Trophoblast cell (in vitro differentiated cells and primary cell): ENCODE results near the gene KIRREL3.
"Not testable (repeated sequence)": the region's sequence is repeated elsewhere in the genome, so short reads cannot be mapped to it uniquely, and the experiment has no call there.

Experiments
- DNase-seq, 2 donors: peaks; one replicate each; pipeline ENCODE4 v3.0.0-alpha.2; 2016
- H2AFZ ChIP-seq: 2 replicates; pipeline ENCODE4 v1.6.1; 2013; ENCODE audit warnings: low read length, moderate library complexity, mild to moderate bottlenecking; ENCODE audit not compliant: insufficient read depth, poor library complexity
- H2AK5ac ChIP-seq: 2 replicates; pipeline ENCODE4 v1.6.1; 2013; ENCODE audit warnings: mild to moderate bottlenecking, low read length
- H2BK120ac ChIP-seq: 2 replicates; pipeline ENCODE4 v1.6.1; 2013; ENCODE audit warnings: low read length, mild to moderate bottlenecking, moderate library complexity; ENCODE audit not compliant: insufficient read depth, poor library complexity
- H2BK12ac ChIP-seq: 2 replicates; pipeline ENCODE4 v1.6.1; 2013; ENCODE audit warnings: mild to moderate bottlenecking, low read length, moderate library complexity
- H2BK5ac ChIP-seq: 2 replicates; pipeline ENCODE4 v1.6.1; 2013; ENCODE audit warnings: low read length, low read depth, moderate library complexity, mild to moderate bottlenecking; ENCODE audit not compliant: poor library complexity
- H3K14ac ChIP-seq: 2 replicates; pipeline ENCODE4 v1.6.1; 2013; ENCODE audit warnings: mild to moderate bottlenecking, low read length
- H3K18ac ChIP-seq: 2 replicates; pipeline ENCODE4 v1.6.1; 2013; ENCODE audit warnings: mild to moderate bottlenecking, low read length
- H3K23ac ChIP-seq: 2 replicates; pipeline ENCODE4 v1.6.1; 2013; ENCODE audit warnings: low read length
- H3K27ac ChIP-seq: 2 replicates; pipeline ENCODE4 v1.5.1; 2013; ENCODE audit warnings: low read depth, mild to moderate bottlenecking, inconsistent platforms, low read length, moderate library complexity
- H3K27me3 ChIP-seq: 2 replicates; pipeline ENCODE4 v1.6.1; 2013; ENCODE audit warnings: inconsistent platforms, mild to moderate bottlenecking, low read length, moderate library complexity; ENCODE audit not compliant: insufficient read depth
- H3K36me3 ChIP-seq, 2 experiments: 1 replicate in 1 of 2; 2 replicates in 1 of 2; pipeline ENCODE4 v1.6.1; 2013; ENCODE audit warnings: low read length in 2 of 2, mild to moderate bottlenecking in 2 of 2, moderate library complexity in 1 of 2; ENCODE audit not compliant: insufficient read depth in 2 of 2, control insufficient read depth in 1 of 2
- H3K4ac ChIP-seq: 2 replicates; pipeline ENCODE4 v1.6.1; 2013; ENCODE audit warnings: low read depth, mild to moderate bottlenecking, low read length, moderate library complexity
- H3K4me1 ChIP-seq, 2 experiments: 1 replicate in 1 of 2; 2 replicates in 1 of 2; pipeline ENCODE4 v1.6.1; 2013; ENCODE audit warnings: low read length in 2 of 2, mild to moderate bottlenecking in 2 of 2, moderate library complexity in 1 of 2; ENCODE audit not compliant: insufficient read depth in 2 of 2, control insufficient read depth in 1 of 2
- H3K4me2 ChIP-seq: 2 replicates; pipeline ENCODE4 v1.6.1; 2013; ENCODE audit warnings: inconsistent platforms, mild to moderate bottlenecking, low read length, moderate library complexity
- H3K4me3 ChIP-seq: 2 replicates; pipeline ENCODE4 v1.5.1; 2013; ENCODE audit warnings: mild to moderate bottlenecking, low read depth, low read length, inconsistent platforms
- H3K79me1 ChIP-seq: one replicate; pipeline ENCODE4 v1.6.1; 2013; ENCODE audit warnings: low read length
- H3K79me2 ChIP-seq: 2 replicates; pipeline ENCODE4 v1.6.1; 2013; ENCODE audit warnings: low read length, mild to moderate bottlenecking; ENCODE audit not compliant: control insufficient read depth, insufficient read depth, poor library complexity
- H3K9ac ChIP-seq: 2 replicates; pipeline ENCODE4 v1.6.1; 2013; ENCODE audit warnings: mild to moderate bottlenecking, low read length
- H3K9me3 ChIP-seq: 2 replicates; pipeline ENCODE4 v1.6.1; 2013; ENCODE audit warnings: low read depth, mild to moderate bottlenecking, control low read depth, inconsistent platforms, low read length; ENCODE audit not compliant: insufficient read depth
- H4K12ac ChIP-seq: 2 replicates; pipeline ENCODE4 v1.6.1; 2013; ENCODE audit warnings: low read depth, mild to moderate bottlenecking, low read length, moderate library complexity
- H4K8ac ChIP-seq: 2 replicates; pipeline ENCODE4 v1.6.1; 2013; ENCODE audit warnings: low read depth, mild to moderate bottlenecking, low read length, moderate library complexity
- H4K91ac ChIP-seq: one replicate; pipeline ENCODE4 v1.6.1; 2013; ENCODE audit warnings: low read depth, mild to moderate bottlenecking, low read length, moderate library complexity
- WGBS: extraction: QIAGEN DNeasy Blood & Tissue Kit; methylation state at CpG from one replicate; pipeline ENCODE4 v1.1.7; 2013; ENCODE audit warnings: missing lambda C conversion rate; ENCODE audit not compliant: insufficient read length, insufficient coverage; ENCODE audit errors: extremely low coverage; 5-methylcytosine and 5-hydroxymethylcytosine counted together

Gene KIRREL3

GRCh38 chr11:126390272-126390867 is 610.2 kb downstream of the KIRREL3 start:
- no CpG with 5 or more reads among the region's 5 CpGs for WGBS
- Histone ChIP-seq H2AFZ (no peak overlapping the region), H3K9ac (no peak overlapping the region), H3K4me1 (peaks cover 0 to 7% of the 10 kb centered on the region in 2 experiments), H2BK12ac (no peak overlapping the region), H3K4ac (no peak overlapping the region), H3K9me3 (peaks cover 1% of the 10 kb centered on the region), H2BK5ac (no peak overlapping the region), H4K12ac (no peak overlapping the region), H3K36me3 (peaks cover 0 to 2% of the 10 kb centered on the region in 2 experiments), H2BK120ac (no peak overlapping the region), H3K18ac (no peak overlapping the region), H4K8ac (no peak overlapping the region), H3K14ac (no peak overlapping the region), H4K91ac (no peak overlapping the region), H3K4me2 (no peak overlapping the region), H2AK5ac (no peak overlapping the region), H3K27me3 (no peaks in the 10 kb centered on the region), H3K79me1 (no peaks in the 10 kb centered on the region), H3K27ac (no peak overlapping the region), H3K23ac (no peak overlapping the region), H3K79me2 (no peaks in the 10 kb centered on the region), H3K4me3 (no peak overlapping the region)
- no peak for DNase-seq

GRCh38 chr11:126387857-126388256 is 612.7 kb downstream of the KIRREL3 start:
- no peak overlapping the region for H3K4ac ChIP-seq
- no peak overlapping the region for H4K12ac ChIP-seq
- no peak overlapping the region for H4K8ac ChIP-seq
- no peak overlapping the region for H3K27ac ChIP-seq
- H3K4me3 ChIP-seq, result no peak overlapping the region
- peaks cover 8% of the 10 kb centered on the region for H3K79me1 ChIP-seq
- no peak overlapping the region for H2AFZ ChIP-seq
- no peak overlapping the region for H3K14ac ChIP-seq
- H2AK5ac ChIP-seq, result no peak overlapping the region
- no peak overlapping the region for H4K91ac ChIP-seq
- H3K9ac ChIP-seq, result no peak overlapping the region
- H2BK120ac ChIP-seq, result no peak overlapping the region
- peak; percentile 57 to 95 for DNase-seq
- H3K18ac ChIP-seq, result no peak overlapping the region
- H2BK5ac ChIP-seq, result no peak overlapping the region
- H3K36me3 ChIP-seq, result peaks cover 0 to 2% of the 10 kb centered on the region in 2 experiments
- H2BK12ac ChIP-seq, result no peak overlapping the region
- no peak overlapping the region for H3K4me2 ChIP-seq
- H3K79me2 ChIP-seq, result peaks cover 2% of the 10 kb centered on the region
- no peaks in the 10 kb centered on the region for H3K27me3 ChIP-seq
- peaks cover 1% of the 10 kb centered on the region for H3K9me3 ChIP-seq
- H3K4me1 ChIP-seq, result peaks cover 11 to 20% of the 10 kb centered on the region in 2 experiments
- no CpG with 5 or more reads among the region's 5 CpGs for WGBS
- H3K23ac ChIP-seq, result no peak overlapping the region

- H2BK5ac ChIP-seq, H3K4ac ChIP-seq, H3K18ac ChIP-seq, H3K36me3 ChIP-seq, H3K27me3 ChIP-seq, H2AFZ ChIP-seq, H3K9me3 ChIP-seq, H3K4me2 ChIP-seq, H3K14ac ChIP-seq, H3K79me1 ChIP-seq, H2BK12ac ChIP-seq, H2BK120ac ChIP-seq, H3K79me2 ChIP-seq, DNase-seq, H3K4me3 ChIP-seq, H3K23ac ChIP-seq, H4K8ac ChIP-seq, H4K12ac ChIP-seq, H2AK5ac ChIP-seq, H4K91ac ChIP-seq, H3K27ac ChIP-seq, H3K9ac ChIP-seq: not testable (repeated sequence)
- H3K4me1 ChIP-seq, result peaks cover 13 to 18% of the 10 kb centered on the region in 2 experiments
- WGBS, result no CpG with 5 or more reads among the region's 5 CpGs
Observed at GRCh38 chr11:126386729-126387071, 613.9 kb downstream of the KIRREL3 start.

GRCh38 chr11:126385991-126386728 is 614.4 kb downstream of the KIRREL3 start:
- peaks cover 13 to 18% of the 10 kb centered on the region in 2 experiments for H3K4me1 ChIP-seq

More at GRCh38 chr11:126385991-126386728, 614.4 kb downstream of the KIRREL3 start:
- Histone ChIP-seq H3K27me3 (no peaks in the 10 kb centered on the region), H3K14ac (no peak overlapping the region), H3K79me2 (peaks cover 2% of the 10 kb centered on the region), H4K12ac (no peak overlapping the region), H3K79me1 (peaks cover 8% of the 10 kb centered on the region), H3K4ac (no peak overlapping the region), H4K8ac (no peak overlapping the region), H3K4me2 (no peak overlapping the region), H3K36me3 (peaks cover 0 to 2% of the 10 kb centered on the region in 2 experiments), H3K9me3 (peaks cover 1% of the 10 kb centered on the region), H2AK5ac (no peak overlapping the region), H3K23ac (no peak overlapping the region), H3K9ac (no peak overlapping the region), H2BK120ac (no peak overlapping the region), H3K4me3 (no peak overlapping the region), H2AFZ (no peak overlapping the region), H2BK12ac (no peak overlapping the region), H2BK5ac (no peak overlapping the region), H3K18ac (peak overlapping the region; percentile 33), H3K27ac (no peak overlapping the region), H4K91ac (peak overlapping the region; percentile 8)
- WGBS, result no CpG with 5 or more reads among the region's 8 CpGs
- DNase-seq, result no peak
